Upper lobe of left lung (tissue), 6 donors: ENCODE data around the gene APMAP. TPM values are rescaled to one million over a fixed set of nuclear protein-coding genes. Genes with fewer than 3 reads are reported as not detected.

Source experiments
- ATAC-seq, 2 donors: fragments of 200-7000 bp; cut with Tn5 transposase; one replicate each; pipeline ENCODE4 v1.9.1; 2022; ENCODE audit warnings: mild to moderate bottlenecking in 2 of 2, moderate library complexity in 2 of 2; ENCODE audit not compliant: low FRiP score in 2 of 2
- DNase-seq, 2 donors: peaks; one replicate each; pipeline ENCODE4 v3.0.0-alpha.2; 2019 to 2020
- H3K27ac ChIP-seq, 4 donors: fragments of 200-600 bp; sonication (generic); one replicate each; pipeline ENCODE4 v1.5.1; 2016 to 2019
- H3K27me3 ChIP-seq, 4 donors: fragments of 200-600 bp; sonication (generic); one replicate each; pipeline ENCODE4 v1.5.1; 2017 to 2019
- H3K36me3 ChIP-seq, 4 donors: fragments of 200-600 bp; sonication (generic); one replicate each; pipeline ENCODE4 v1.5.1; 2016 to 2019
- H3K4me1 ChIP-seq, 4 donors: fragments of 200-600 bp; sonication (generic); one replicate each; pipeline ENCODE4 v1.5.1; 2018 to 2019
- H3K4me3 ChIP-seq, 4 donors: fragments of 200-600 bp; sonication (generic); one replicate each; pipeline ENCODE4 v1.5.1; 2017 to 2019; ENCODE audit warnings: mild to moderate bottlenecking in 2 of 4, moderate library complexity in 1 of 4
- H3K9me3 ChIP-seq, 4 donors: fragments of 200-600 bp; sonication (generic); one replicate each; pipeline ENCODE4 v1.5.1; 2018 to 2019
- EP300 ChIP-seq, 4 donors: sonication (generic); formaldehyde crosslinking; IDR thresholded peaks; one replicate each; pipeline ENCODE4 v1.5.1; 2017; ENCODE audit warnings: antibody characterized with exemption in 4 of 4, control low read depth in 2 of 4
- POLR2A ChIP-seq, 4 donors: fragments of 450-650 bp; IDR thresholded peaks; one replicate each; pipeline ENCODE4 v1.5.1; 2016 to 2017; ENCODE audit warnings: antibody characterized with exemption in 4 of 4, mild to moderate bottlenecking in 2 of 4
- POLR2AphosphoS5 ChIP-seq, 2 donors: sonication (generic); formaldehyde crosslinking; IDR thresholded peaks; one replicate each; pipeline ENCODE4 v1.5.1; 2017; ENCODE audit warnings: antibody characterized with exemption in 2 of 2
- WGBS, 2 donors: methylation state at CpG; one replicate each; pipeline ENCODE4 v1.1.5; 2017 to 2018; 5-methylcytosine and 5-hydroxymethylcytosine counted together
- total RNA-seq, 6 donors: library from RNA; depleted of rRNA in 4 of 6; stranded (reverse); fragments of >200 nt in 4 of 6; gene quantifications; one replicate each; pipeline versions ENCODE4 v1.1.0 to v1.2.1, GENCODE V29; 2016 to 2021
- TF ChIP-seq, protein P1 (sequence below), 6 experiments: fragments of 450-650 bp in 4 of 6; fragments of 200-600 bp in 2 of 6; sonication (generic) in 2 of 6; IDR thresholded peaks; one replicate each; pipeline ENCODE4 v1.5.1; 2016 to 2019; ENCODE audit warnings: antibody characterized with exemption in 6 of 6
- donor health status: DM: no; HTN: no; CAD: no; lungs with moderate emphysema.
- donor health status: DM: no; HTN: yes; CAD: no; lungs with severe emphysema.

The APMAP gene
- total RNA-seq, 6 donors from 2014 or later, result 31.4 to 80.1 (median 55.5) TPM

GRCh38 chr20:25031241-25031640 is 38.7 kb upstream of the APMAP start:
- no peak overlapping the region for H3K27ac ChIP-seq
- WGBS, 2 donors, result 83 to 92% methylated on average over 3 of the region's 3 CpGs
- H3K27me3 ChIP-seq, result no peaks in the 10 kb centered on the region
- no peak for DNase-seq
- ATAC-seq, result no peak
- no peaks in the 10 kb centered on the region for H3K9me3 ChIP-seq
- no peak overlapping the region for H3K4me3 ChIP-seq
- H3K4me1 ChIP-seq, result peaks cover 31 to 34% (median 33%) of the 10 kb centered on the region in 4 donors
- peaks cover 0 to 7% (median 2%) of the 10 kb centered on the region in 4 donors for H3K36me3 ChIP-seq
- TF ChIP-seq POLR2A (IDR thresholded peaks at IDR 0.05) (no peak), EP300 (IDR thresholded peaks at IDR 0.05) (no peak), POLR2AphosphoS5 (IDR thresholded peaks at IDR 0.05) (no peak)
- TF ChIP-seq, protein P1, sequence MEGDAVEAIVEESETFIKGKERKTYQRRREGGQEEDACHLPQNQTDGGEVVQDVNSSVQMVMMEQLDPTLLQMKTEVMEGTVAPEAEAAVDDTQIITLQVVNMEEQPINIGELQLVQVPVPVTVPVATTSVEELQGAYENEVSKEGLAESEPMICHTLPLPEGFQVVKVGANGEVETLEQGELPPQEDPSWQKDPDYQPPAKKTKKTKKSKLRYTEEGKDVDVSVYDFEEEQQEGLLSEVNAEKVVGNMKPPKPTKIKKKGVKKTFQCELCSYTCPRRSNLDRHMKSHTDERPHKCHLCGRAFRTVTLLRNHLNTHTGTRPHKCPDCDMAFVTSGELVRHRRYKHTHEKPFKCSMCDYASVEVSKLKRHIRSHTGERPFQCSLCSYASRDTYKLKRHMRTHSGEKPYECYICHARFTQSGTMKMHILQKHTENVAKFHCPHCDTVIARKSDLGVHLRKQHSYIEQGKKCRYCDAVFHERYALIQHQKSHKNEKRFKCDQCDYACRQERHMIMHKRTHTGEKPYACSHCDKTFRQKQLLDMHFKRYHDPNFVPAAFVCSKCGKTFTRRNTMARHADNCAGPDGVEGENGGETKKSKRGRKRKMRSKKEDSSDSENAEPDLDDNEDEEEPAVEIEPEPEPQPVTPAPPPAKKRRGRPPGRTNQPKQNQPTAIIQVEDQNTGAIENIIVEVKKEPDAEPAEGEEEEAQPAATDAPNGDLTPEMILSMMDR (IDR thresholded peaks at IDR 0.05), result no peak

DNA sequence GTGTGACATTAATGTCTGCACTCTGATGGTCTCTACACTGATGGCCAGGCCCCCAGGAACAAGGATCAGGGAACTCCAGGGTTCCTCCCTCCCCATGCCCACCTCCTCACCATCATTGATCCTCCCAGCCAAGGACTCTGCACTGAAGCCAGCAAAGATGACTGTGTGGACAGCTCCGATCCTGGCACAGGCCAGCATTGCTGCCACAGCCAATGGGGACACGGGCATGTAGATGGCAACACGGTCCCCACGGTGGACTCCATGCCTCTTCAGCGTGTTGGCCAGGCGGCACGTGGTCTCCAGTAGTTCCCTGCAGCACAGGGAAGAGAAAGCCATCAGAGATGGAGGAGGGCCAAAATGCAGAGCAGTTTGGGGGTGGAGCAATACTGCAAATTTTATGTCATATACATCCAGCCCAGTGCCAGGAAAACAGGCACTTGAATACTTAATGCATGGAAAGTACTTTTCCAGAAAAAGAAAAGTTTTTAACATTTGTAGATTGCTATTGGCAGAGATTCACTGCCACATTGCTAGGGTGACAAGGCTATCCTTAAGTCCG is 38.2 kb upstream of the APMAP start:
- DNase-seq (no peak), ATAC-seq (no peak)
- Histone ChIP-seq H3K4me1 (peaks cover 26 to 32% (median 28%) of the 10 kb centered on the region in 4 donors), H3K36me3 (peaks cover 0 to 7% (median 2%) of the 10 kb centered on the region in 4 donors), H3K9me3 (no peaks in the 10 kb centered on the region), H3K27ac (no peak overlapping the region), H3K27me3 (no peaks in the 10 kb centered on the region), H3K4me3 (no peak overlapping the region)
- WGBS, 2 donors, result 95 to 96% methylated on average over 8 of the region's 8 CpGs
- TF ChIP-seq, protein P1 (IDR thresholded peaks at IDR 0.05), result no peak
- no peak for TF ChIP-seq POLR2A (IDR thresholded peaks at IDR 0.05)

- no peak for DNase-seq
- H3K9me3 ChIP-seq, result no peaks in the 10 kb centered on the region
- no peak for TF ChIP-seq POLR2AphosphoS5 (IDR thresholded peaks at IDR 0.05)
- no peak for TF ChIP-seq POLR2A (IDR thresholded peaks at IDR 0.05)
- no peak for TF ChIP-seq EP300 (IDR thresholded peaks at IDR 0.05)
- TF ChIP-seq, protein P1 (IDR thresholded peaks at IDR 0.05), result no peak
- H3K27me3 ChIP-seq, result no peaks in the 10 kb centered on the region
- H3K27ac ChIP-seq, result no peak overlapping the region
- H3K4me1 ChIP-seq, result peaks cover 20 to 29% (median 22%) of the 10 kb centered on the region in 4 donors
- 94 to 98% methylated on average over 5 of the region's 5 CpGs for WGBS, 2 donors
- H3K36me3 ChIP-seq, result peaks cover 0 to 7% (median 4%) of the 10 kb centered on the region in 4 donors
- H3K4me3 ChIP-seq, result no peak overlapping the region
- ATAC-seq, result no peak
Observed at GRCh38 chr20:25030007-25030648, 37.6 kb upstream of the APMAP start.

- no peak for TF ChIP-seq EP300 (IDR thresholded peaks at IDR 0.05)
- no peak for TF ChIP-seq POLR2AphosphoS5 (IDR thresholded peaks at IDR 0.05)
- no peak for TF ChIP-seq POLR2A (IDR thresholded peaks at IDR 0.05)
- TF ChIP-seq, protein P1 (IDR thresholded peaks at IDR 0.05), result no peak
- Histone ChIP-seq H3K9me3 (no peaks in the 10 kb centered on the region), H3K27ac (no peak overlapping the region), H3K27me3 (no peaks in the 10 kb centered on the region), H3K4me3 (no peak overlapping the region), H3K4me1 (peaks cover 4 to 15% (median 5%) of the 10 kb centered on the region in 4 donors), H3K36me3 (peaks cover 0 to 17% (median 10%) of the 10 kb centered on the region in 4 donors)
- 89 to 93% methylated on average over 2 to 4 of the region's 4 CpGs for WGBS, 2 donors
- DNase-seq (peak in 1 of 2 donors; percentile 23), ATAC-seq (peak in 1 of 2 donors; percentile 39)
Observed at GRCh38 chr20:25025986-25026605, 33.5 kb upstream of the APMAP start.
